ENCODE data around the gene MARCHF9.

The MARCHF9 gene

GRCh38 chr12:57739387-57739786, 15.5 kb upstream of the MARCHF9 start:
- no peak overlapping the region for H4K8ac ChIP-seq (ENCODE audit: low read length)
- no peak overlapping the region for H3K23ac ChIP-seq (ENCODE audit: low read length in 2 of 2)
- H2BK5ac ChIP-seq (ENCODE audit: low read depth, low read length, poor library complexity, severe bottlenecking): no peak overlapping the region
- H2BK120ac ChIP-seq (ENCODE audit: low read depth, low read length): no peak overlapping the region
- H2AFZ ChIP-seq (ENCODE audit: low read depth, low read length): no peak overlapping the region
- whole genome bisulfite sequencing: 29% methylated on average over 6 of the region's 7 CpGs
- H3K4me1 ChIP-seq (ENCODE audit: control insufficient read depth, insufficient read depth, low read depth, low read length): peaks cover 30% of the 10 kb centered on the region
- no peak overlapping the region for H2BK15ac ChIP-seq (ENCODE audit: low read depth, poor library complexity, severe bottlenecking)
- no peak overlapping the region for H2BK12ac ChIP-seq (ENCODE audit: low read length in 2 of 2)
- H3K14ac ChIP-seq (ENCODE audit: low read length in 2 of 2): no peak overlapping the region
- no peak overlapping the region for H3K27ac ChIP-seq (ENCODE audit: low read length, poor library complexity, severe bottlenecking)
- no peak overlapping the region for H3K9ac ChIP-seq (ENCODE audit: low read length)
- no peak overlapping the region for H3K4me2 ChIP-seq (ENCODE audit: low read length, poor library complexity, severe bottlenecking)
- no peak for DNase-seq
- H3K18ac ChIP-seq (ENCODE audit: low read depth in 1 of 2, low read length in 2 of 2): no peak overlapping the region
- no peaks in the 10 kb centered on the region for H3K36me3 ChIP-seq (ENCODE audit: control insufficient read depth in 1 of 2, insufficient read depth in 2 of 2, low read depth in 1 of 2, low read length in 2 of 2)
- no peak overlapping the region for H3K4ac ChIP-seq (ENCODE audit: low read depth in 1 of 2, low read length in 2 of 2)
- H3K79me1 ChIP-seq (replicated peaks; ENCODE audit: low read length, poor library complexity, severe bottlenecking): no peaks in the 10 kb centered on the region
- H3K9me3 ChIP-seq (ENCODE audit: control insufficient read depth, low read length): no peaks in the 10 kb centered on the region
- H3K4me3 ChIP-seq (ENCODE audit: insufficient read depth in 1 of 2, low read depth in 1 of 2, low read length in 2 of 2): no peak overlapping the region
- no peak overlapping the region for H4K91ac ChIP-seq (ENCODE audit: low read length)
- H3K27me3 ChIP-seq (ENCODE audit: control insufficient read depth in 1 of 2, insufficient read depth in 1 of 2, low read length in 2 of 2): peaks cover 73 to 75% of the 10 kb centered on the region in 2 experiments
- no peak overlapping the region for H2AK5ac ChIP-seq (ENCODE audit: low read length, severe bottlenecking)

DNA sequence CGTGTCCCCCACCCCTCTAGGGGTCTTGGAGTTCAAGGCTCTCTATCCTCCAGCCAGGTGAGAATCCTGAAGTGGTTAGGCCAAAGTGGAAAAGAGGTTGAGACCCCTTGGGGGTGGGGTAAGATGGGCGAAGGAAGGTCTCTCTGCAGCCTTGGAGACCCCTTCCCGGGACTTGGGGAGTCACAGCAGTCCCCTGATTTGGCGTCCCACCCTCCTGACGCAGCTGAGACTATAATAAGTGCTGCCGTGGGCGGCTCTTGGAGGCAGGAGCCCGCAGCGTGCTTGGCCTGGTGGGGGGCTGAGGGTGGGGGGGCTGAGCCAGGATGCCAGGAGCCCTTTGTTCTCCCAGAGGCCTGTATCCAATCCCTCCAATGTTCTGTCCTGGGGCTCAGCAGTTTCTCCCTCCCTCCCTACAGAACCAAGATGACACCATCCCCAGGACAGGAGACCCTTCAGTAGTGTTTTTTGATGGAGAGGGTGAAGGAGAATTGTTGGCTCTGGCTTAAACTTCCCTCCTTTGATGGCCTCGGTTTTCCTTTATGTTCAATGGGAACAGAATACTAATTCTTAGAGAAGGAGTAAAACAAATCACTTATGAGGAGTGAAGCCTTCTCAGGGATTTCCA, 14.9 kb upstream of the MARCHF9 start:
- Histone ChIP-seq H3K27me3 (ENCODE audit: control insufficient read depth in 1 of 2, insufficient read depth in 1 of 2, low read length in 2 of 2) (peaks cover 66 to 69% of the 10 kb centered on the region in 2 experiments), H3K4ac (ENCODE audit: low read depth in 1 of 2, low read length in 2 of 2) (no peak overlapping the region), H2BK120ac (ENCODE audit: low read depth, low read length) (no peak overlapping the region), H4K91ac (ENCODE audit: low read length) (no peak overlapping the region), H3K9me3 (ENCODE audit: control insufficient read depth, low read length) (no peaks in the 10 kb centered on the region), H3K4me1 (ENCODE audit: control insufficient read depth, insufficient read depth, low read depth, low read length) (peaks cover 30% of the 10 kb centered on the region), H2BK15ac (ENCODE audit: low read depth, poor library complexity, severe bottlenecking) (no peak overlapping the region), H3K79me1 (replicated peaks; ENCODE audit: low read length, poor library complexity, severe bottlenecking) (no peaks in the 10 kb centered on the region), H2BK5ac (ENCODE audit: low read depth, low read length, poor library complexity, severe bottlenecking) (no peak overlapping the region), H3K18ac (ENCODE audit: low read depth in 1 of 2, low read length in 2 of 2) (no peak overlapping the region), H3K14ac (ENCODE audit: low read length in 2 of 2) (no peak overlapping the region), H3K4me3 (ENCODE audit: insufficient read depth in 1 of 2, low read depth in 1 of 2, low read length in 2 of 2) (no peak overlapping the region), H3K23ac (ENCODE audit: low read length in 2 of 2) (no peak overlapping the region), H2AFZ (ENCODE audit: low read depth, low read length) (no peak overlapping the region), H3K9ac (ENCODE audit: low read length) (no peak overlapping the region), H2BK12ac (ENCODE audit: low read length in 2 of 2) (no peak overlapping the region), H2AK5ac (ENCODE audit: low read length, severe bottlenecking) (no peak overlapping the region), H3K27ac (ENCODE audit: low read length, poor library complexity, severe bottlenecking) (no peak overlapping the region), H3K36me3 (ENCODE audit: control insufficient read depth in 1 of 2, insufficient read depth in 2 of 2, low read depth in 1 of 2, low read length in 2 of 2) (no peaks in the 10 kb centered on the region), H4K8ac (ENCODE audit: low read length) (no peak overlapping the region), H3K4me2 (ENCODE audit: low read length, poor library complexity, severe bottlenecking) (no peak overlapping the region)
- WGBS: 19% methylated on average over 9 of the region's 10 CpGs
- DNase-seq: no peak

- Histone ChIP-seq H3K36me3 (ENCODE audit: control insufficient read depth in 1 of 2, insufficient read depth in 2 of 2, low read depth in 1 of 2, low read length in 2 of 2) (peaks cover 0 to 1% of the 10 kb centered on the region in 2 experiments), H3K27me3 (ENCODE audit: control insufficient read depth in 1 of 2, insufficient read depth in 1 of 2, low read length in 2 of 2) (peaks cover 58 to 61% of the 10 kb centered on the region in 2 experiments), H2BK5ac (ENCODE audit: low read depth, low read length, poor library complexity, severe bottlenecking) (no peak overlapping the region), H3K4me3 (ENCODE audit: insufficient read depth in 1 of 2, low read depth in 1 of 2, low read length in 2 of 2) (no peak overlapping the region), H3K79me1 (replicated peaks; ENCODE audit: low read length, poor library complexity, severe bottlenecking) (no peaks in the 10 kb centered on the region), H3K9me3 (ENCODE audit: control insufficient read depth, low read length) (no peaks in the 10 kb centered on the region), H2BK120ac (ENCODE audit: low read depth, low read length) (no peak overlapping the region), H2BK15ac (ENCODE audit: low read depth, poor library complexity, severe bottlenecking) (no peak overlapping the region), H3K9ac (ENCODE audit: low read length) (no peak overlapping the region), H4K91ac (ENCODE audit: low read length) (no peak overlapping the region), H3K27ac (ENCODE audit: low read length, poor library complexity, severe bottlenecking) (no peak overlapping the region), H3K23ac (ENCODE audit: low read length in 2 of 2) (peak overlapping the region in 1 of 2 experiments; percentile 91), H4K8ac (ENCODE audit: low read length) (no peak overlapping the region), H2AFZ (ENCODE audit: low read depth, low read length) (no peak overlapping the region), H3K14ac (ENCODE audit: low read length in 2 of 2) (no peak overlapping the region), H3K4me2 (ENCODE audit: low read length, poor library complexity, severe bottlenecking) (no peak overlapping the region), H3K18ac (ENCODE audit: low read depth in 1 of 2, low read length in 2 of 2) (no peak overlapping the region), H3K4ac (ENCODE audit: low read depth in 1 of 2, low read length in 2 of 2) (no peak overlapping the region), H2BK12ac (ENCODE audit: low read length in 2 of 2) (no peak overlapping the region), H2AK5ac (ENCODE audit: low read length, severe bottlenecking) (no peak overlapping the region), H3K4me1 (ENCODE audit: control insufficient read depth, insufficient read depth, low read depth, low read length) (peaks cover 34% of the 10 kb centered on the region)
- 80% methylated on average over 5 of the region's 5 CpGs for WGBS
- no peak for DNase-seq
Measured at GRCh38 chr12:57740656-57741412, 14.1 kb upstream of the MARCHF9 start.

DNA sequence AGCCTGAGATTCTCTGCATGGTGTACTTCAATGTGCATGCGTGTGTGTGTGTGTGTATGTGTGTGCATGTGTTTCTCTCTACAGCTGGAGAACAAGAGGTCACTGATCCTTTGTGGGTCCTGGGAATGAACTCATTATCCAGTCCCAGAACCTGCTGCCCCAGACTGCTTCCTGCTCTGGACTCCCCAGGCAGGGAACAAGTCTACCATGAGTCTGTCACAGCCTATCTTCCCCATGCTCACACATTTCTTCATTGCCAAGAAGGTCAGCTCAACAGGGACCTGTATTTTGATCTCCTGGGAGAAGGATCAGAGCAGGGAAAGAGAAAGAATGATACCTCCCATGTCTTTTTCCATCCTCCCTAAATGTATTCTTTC, 13.5 kb upstream of the MARCHF9 start:
- Histone ChIP-seq H2AK5ac (ENCODE audit: low read length, severe bottlenecking) (no peak overlapping the region), H3K18ac (ENCODE audit: low read depth in 1 of 2, low read length in 2 of 2) (no peak overlapping the region), H3K36me3 (ENCODE audit: control insufficient read depth in 1 of 2, insufficient read depth in 2 of 2, low read depth in 1 of 2, low read length in 2 of 2) (peaks cover under 1 to 7% of the 10 kb centered on the region in 2 experiments), H2BK15ac (ENCODE audit: low read depth, poor library complexity, severe bottlenecking) (no peak overlapping the region), H2AFZ (ENCODE audit: low read depth, low read length) (no peak overlapping the region), H3K27ac (ENCODE audit: low read length, poor library complexity, severe bottlenecking) (no peak overlapping the region), H3K14ac (ENCODE audit: low read length in 2 of 2) (no peak overlapping the region), H2BK5ac (ENCODE audit: low read depth, low read length, poor library complexity, severe bottlenecking) (no peak overlapping the region), H3K4ac (ENCODE audit: low read depth in 1 of 2, low read length in 2 of 2) (no peak overlapping the region), H4K8ac (ENCODE audit: low read length) (no peak overlapping the region), H3K4me1 (ENCODE audit: control insufficient read depth, insufficient read depth, low read depth, low read length) (peaks cover 31% of the 10 kb centered on the region), H3K79me1 (replicated peaks; ENCODE audit: low read length, poor library complexity, severe bottlenecking) (no peaks in the 10 kb centered on the region), H3K9ac (ENCODE audit: low read length) (no peak overlapping the region), H4K91ac (ENCODE audit: low read length) (no peak overlapping the region), H3K9me3 (ENCODE audit: control insufficient read depth, low read length) (no peaks in the 10 kb centered on the region), H3K4me3 (ENCODE audit: insufficient read depth in 1 of 2, low read depth in 1 of 2, low read length in 2 of 2) (no peak overlapping the region), H2BK12ac (ENCODE audit: low read length in 2 of 2) (no peak overlapping the region), H3K23ac (ENCODE audit: low read length in 2 of 2) (no peak overlapping the region), H3K27me3 (ENCODE audit: control insufficient read depth in 1 of 2, insufficient read depth in 1 of 2, low read length in 2 of 2) (peaks cover 54 to 55% of the 10 kb centered on the region in 2 experiments), H2BK120ac (ENCODE audit: low read depth, low read length) (no peak overlapping the region), H3K4me2 (ENCODE audit: low read length, poor library complexity, severe bottlenecking) (no peak overlapping the region)
- DNase-seq: no peak
- WGBS: 86% methylated on average over 1 of the region's 1 CpG

Data from mesenchymal stem cell (in vitro differentiated cells and primary cell).